Ovary (tissue), 9 donors: Measurements from ENCODE around the gene GNG7. TPM values are rescaled to one million over a fixed set of nuclear protein-coding genes. Genes with fewer than 3 reads are reported as not detected.
A peak's percentile ranks its signal among the peaks of the same experiment; 100 is the strongest.
"Not testable (repeated sequence)": the region's sequence is repeated elsewhere in the genome, so short reads cannot be mapped to it uniquely, and the experiment has no call there.

Experiments
- DNase-seq, 5 donors: peaks; one replicate each; pipeline ENCODE4 v3.0.0-alpha.2; 2019 to 2020
- H3K27ac ChIP-seq, 2 donors: fragments of 200-600 bp; one replicate each; pipeline versions ENCODE4 v1.5.1 to v1.8.0; 2019 to 2022
- H3K27me3 ChIP-seq: fragments of 200-600 bp; one replicate; pipeline ENCODE4 v1.8.0; 2022
- H3K36me3 ChIP-seq: fragments of 200-600 bp; sonication (generic); one replicate; pipeline ENCODE4 v1.5.1; 2019
- H3K4me1 ChIP-seq: one replicate; pipeline ENCODE4 v1.8.1; 2013; ENCODE audit warnings: mild to moderate bottlenecking, moderate library complexity; ENCODE audit not compliant: insufficient read depth
- H3K4me3 ChIP-seq: fragments of 200-600 bp; sonication (generic); one replicate; pipeline ENCODE4 v1.5.1; 2017
- H3K9me3 ChIP-seq, 2 donors: fragments of 200-600 bp in 1 of 2; sonication (generic) in 1 of 2; one replicate each; pipeline versions ENCODE4 v1.5.1 to v1.8.1; 2013 to 2019; ENCODE audit warnings: mild to moderate bottlenecking in 1 of 2, moderate library complexity in 1 of 2
- EP300 ChIP-seq: sonication (generic); formaldehyde crosslinking; IDR thresholded peaks from one replicate; pipeline ENCODE4 v1.6.1; 2017; ENCODE audit warnings: antibody characterized with exemption
- POLR2A ChIP-seq: fragments of 450-650 bp; IDR thresholded peaks from one replicate; pipeline ENCODE4 v1.6.1; 2017; ENCODE audit warnings: antibody characterized with exemption, mild to moderate bottlenecking, moderate library complexity
- WGBS, 3 donors: extraction: QIAGEN DNeasy Blood & Tissue Kit in 1 of 3; methylation state at CpG; one replicate each; pipeline versions ENCODE4 v1.1.5 to v1.1.7; 2013 to 2017; 5-methylcytosine and 5-hydroxymethylcytosine counted together
- intact Hi-C, 4 donors: fragments of 100-400 bp; cut with DNase I; formaldehyde crosslinking; loops; one replicate each; pipeline versions ENCODE4 v1.11.0 to v1.15.1; 2022 to 2023
- polyA plus RNA-seq, 2 donors: library from polyadenylated mRNA; stranded (reverse); fragments of 200-250 nt in 1 of 2; fragments of 350-450 nt in 1 of 2; fragmentation: Illumina TruSeq in 1 of 2; extraction: RNeasy Lipid Tissue Mini Kit (QIAGEN cat#74804) in 1 of 2; gene quantifications; one replicate each; pipeline ENCODE4 v1.2.3, GENCODE V29; 2013 to 2014
- total RNA-seq, 7 donors: library from RNA; depleted of rRNA in 2 of 7; stranded (reverse); fragments of >200 nt in 2 of 7; fragmentation: NEBNext Ultra II Directional in 3 of 7; extraction: Animal tissue kit (Norgen Biotek cat#: 25700) in 3 of 7; gene quantifications; one replicate each; pipeline versions ENCODE4 v1.1.0 to v1.2.4, GENCODE V29; 2016 to 2023
- TF ChIP-seq, protein P1 (sequence below), 3 donors: fragments of 450-650 bp in 2 of 3; fragments of 200-600 bp in 1 of 3; IDR thresholded peaks; one replicate each; pipeline versions ENCODE4 v1.5.1 to v1.8.0; 2016 to 2022; ENCODE audit warnings: antibody characterized with exemption in 3 of 3, mild to moderate bottlenecking in 1 of 3
- donor health status: DM: no; HTN: no; CAD: no; lungs with moderate emphysema.
- donor health status: DM: no; HTN: no; CAD: no.
- donor health status: Bipolar disorder and iron deficiency.
- donor health status: DM: yes; HTN: yes; CAD: no.
- donor health status: DM: no; HTN: no; CAD: no.
- donor health status: DM: yes; HTN: yes; CAD: no.

The GNG7 gene
- total and polyA plus RNA-seq, 9 donors = 4.1 to 36.3 (median 15.1) TPM

- H3K27me3 ChIP-seq = no peaks in the 10 kb centered on the region
- H3K27ac ChIP-seq = no peak overlapping the region
- H3K4me3 ChIP-seq = no peak overlapping the region
- H3K4me1 ChIP-seq = no peaks in the 10 kb centered on the region
- TF ChIP-seq POLR2A = no peak
- TF ChIP-seq, protein P1, sequence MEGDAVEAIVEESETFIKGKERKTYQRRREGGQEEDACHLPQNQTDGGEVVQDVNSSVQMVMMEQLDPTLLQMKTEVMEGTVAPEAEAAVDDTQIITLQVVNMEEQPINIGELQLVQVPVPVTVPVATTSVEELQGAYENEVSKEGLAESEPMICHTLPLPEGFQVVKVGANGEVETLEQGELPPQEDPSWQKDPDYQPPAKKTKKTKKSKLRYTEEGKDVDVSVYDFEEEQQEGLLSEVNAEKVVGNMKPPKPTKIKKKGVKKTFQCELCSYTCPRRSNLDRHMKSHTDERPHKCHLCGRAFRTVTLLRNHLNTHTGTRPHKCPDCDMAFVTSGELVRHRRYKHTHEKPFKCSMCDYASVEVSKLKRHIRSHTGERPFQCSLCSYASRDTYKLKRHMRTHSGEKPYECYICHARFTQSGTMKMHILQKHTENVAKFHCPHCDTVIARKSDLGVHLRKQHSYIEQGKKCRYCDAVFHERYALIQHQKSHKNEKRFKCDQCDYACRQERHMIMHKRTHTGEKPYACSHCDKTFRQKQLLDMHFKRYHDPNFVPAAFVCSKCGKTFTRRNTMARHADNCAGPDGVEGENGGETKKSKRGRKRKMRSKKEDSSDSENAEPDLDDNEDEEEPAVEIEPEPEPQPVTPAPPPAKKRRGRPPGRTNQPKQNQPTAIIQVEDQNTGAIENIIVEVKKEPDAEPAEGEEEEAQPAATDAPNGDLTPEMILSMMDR (IDR thresholded peaks at IDR 0.05) = no peak
- no peak for TF ChIP-seq EP300
- H3K9me3 ChIP-seq = no peaks in the 10 kb centered on the region
- 83 to 86% (median 84%) methylated on average over 20 of the region's 20 CpGs for WGBS, 3 donors
- H3K36me3 ChIP-seq = no peaks in the 10 kb centered on the region
- DNase-seq = peak in 1 of 5 donors; percentile 29
- intact Hi-C loops = loop anchor here (2.0 to 10.0 kb wide), 5 partner anchors 32 to 365 kb away; partner anchors contain the start of genes AMH (in 1 of the 4) and GADD45B (in 1 of the 4)
Observed at GRCh38 chr19:2609389-2610116, 92.9 kb downstream of the GNG7 start.

DNA sequence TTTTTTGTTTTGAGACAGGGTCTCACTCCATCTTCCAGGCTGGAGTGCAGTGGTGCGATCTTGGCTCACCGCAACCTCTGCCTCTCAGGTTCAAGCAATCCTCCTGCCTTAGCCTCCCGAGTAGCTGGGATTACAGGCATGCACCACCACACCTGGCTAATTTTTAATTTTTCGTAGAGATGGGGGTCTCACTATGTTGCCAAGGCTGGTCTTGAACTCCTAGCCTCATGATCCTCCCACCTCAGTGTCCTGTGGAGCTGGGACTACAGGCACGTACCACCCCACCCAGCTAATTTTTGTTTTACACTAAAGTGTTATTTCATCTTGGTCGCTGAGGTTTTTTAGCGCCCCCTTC is 93.5 kb downstream of the GNG7 start:
- H3K4me3 ChIP-seq, H3K27me3 ChIP-seq, H3K9me3 ChIP-seq, DNase-seq, H3K4me1 ChIP-seq, H3K27ac ChIP-seq, H3K36me3 ChIP-seq: not testable (repeated sequence)
- intact Hi-C loops = loop anchor here in 1 of 4 donors (2.0 kb wide), 1 partner anchor 134 kb away; no protein-coding TSS in a partner anchor
- 88 to 93% (median 90%) methylated on average over 7 of the region's 7 CpGs for whole genome bisulfite sequencing, 3 donors

- intact Hi-C loops = loop anchor here in 1 of 4 donors (2.0 kb wide), 1 partner anchor 134 kb away; no protein-coding TSS in a partner anchor
- TF ChIP-seq EP300 (no peak), POLR2A (no peak)
- TF ChIP-seq, protein P1 (IDR thresholded peaks at IDR 0.05) = no peak
- WGBS, 3 donors = 93 to 94% (median 94%) methylated on average over 7 of the region's 7 CpGs
Observed at GRCh38 chr19:2608602-2608922, 93.9 kb downstream of the GNG7 start.

GRCh38 chr19:2607712-2608601 is 94.5 kb downstream of the GNG7 start:
- intact Hi-C loops = loop anchor here in 1 of 4 donors (2.0 kb wide), 1 partner anchor 133 kb away; no protein-coding TSS in a partner anchor

More at GRCh38 chr19:2608602-2608922, 93.9 kb downstream of the GNG7 start:
- no peak overlapping the region for H3K27ac ChIP-seq
- no peaks in the 10 kb centered on the region for H3K36me3 ChIP-seq
- no peak for DNase-seq
- H3K4me3 ChIP-seq = no peak overlapping the region
- no peaks in the 10 kb centered on the region for H3K9me3 ChIP-seq
- H3K27me3 ChIP-seq = no peaks in the 10 kb centered on the region
- no peaks in the 10 kb centered on the region for H3K4me1 ChIP-seq

GRCh38 chr19:2606774-2607173 is 95.7 kb downstream of the GNG7 start:
- H3K4me1 ChIP-seq, intact Hi-C loops, H3K9me3 ChIP-seq, DNase-seq, H3K27ac ChIP-seq, H3K27me3 ChIP-seq, H3K36me3 ChIP-seq, H3K4me3 ChIP-seq: not testable (repeated sequence)
- WGBS, 3 donors = 87 to 93% (median 91%) methylated on average over 9 of the region's 9 CpGs

More at GRCh38 chr19:2607712-2608601, 94.5 kb downstream of the GNG7 start:
- DNase-seq = peak in 1 of 5 donors; percentile 38
- TF ChIP-seq EP300 (no peak), POLR2A (no peak)
- TF ChIP-seq, protein P1 (IDR thresholded peaks at IDR 0.05) = no peak
- H3K4me1 ChIP-seq = peaks cover 1% of the 10 kb centered on the region
- H3K36me3 ChIP-seq = no peaks in the 10 kb centered on the region
- H3K4me3 ChIP-seq = no peak overlapping the region
- H3K27me3 ChIP-seq = no peaks in the 10 kb centered on the region
- no peaks in the 10 kb centered on the region for H3K9me3 ChIP-seq
- H3K27ac ChIP-seq = no peak overlapping the region
- WGBS, 3 donors = 79 to 85% (median 82%) methylated on average over 45 to 47 of the region's 47 CpGs

DNA sequence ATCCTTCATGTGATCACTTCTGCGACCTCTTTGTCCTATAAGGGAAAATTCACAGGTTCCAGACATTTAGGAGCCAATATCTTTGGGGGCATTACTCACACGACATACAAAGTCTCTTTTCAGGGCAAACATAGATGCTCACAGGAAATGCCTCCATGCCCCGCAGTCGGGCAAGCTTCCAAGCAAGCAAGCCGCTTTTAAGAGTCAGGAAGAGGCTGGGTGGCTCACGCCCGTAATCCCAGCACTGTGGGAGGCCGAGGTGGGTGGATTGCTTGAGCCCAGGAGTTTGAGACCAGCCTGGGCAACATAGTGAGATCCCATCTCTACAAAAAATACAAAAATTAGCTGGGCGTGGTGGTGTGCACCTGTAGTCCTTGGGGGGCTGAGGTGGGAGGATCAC is 96.6 kb downstream of the GNG7 start:
- H3K27ac ChIP-seq, H3K9me3 ChIP-seq, H3K4me3 ChIP-seq, H3K36me3 ChIP-seq, intact Hi-C loops, H3K27me3 ChIP-seq, DNase-seq, H3K4me1 ChIP-seq: not testable (repeated sequence)
- 73 to 90% (median 89%) methylated on average over 9 of the region's 9 CpGs for WGBS, 3 donors
